ENCODE measurements around the gene RNF111. TPM values are rescaled to one million over a fixed set of nuclear protein-coding genes. Genes with fewer than 3 reads are reported as not detected.
"Not testable (repeated sequence)": the region's sequence is repeated elsewhere in the genome, so short reads cannot be mapped to it uniquely, and the experiment has no call there.

The RNF111 gene
- polyA plus RNA-seq, 6 donors from 2014 or later: 17.0 to 28.5 (median 25.4) TPM

- peak overlapping the region; percentile 94 to 100 (median 98) for H3K27ac Mint-ChIP-seq
- ATAC-seq (ENCODE audit: low read depth in 2 of 2) (no peak), DNase-seq (no peak)
- H3K36me3 Mint-ChIP-seq: no peaks in the 10 kb centered on the region
- peaks cover 9 to 18% (median 16%) of the 10 kb centered on the region in 3 donors for H3K4me1 Mint-ChIP-seq
- H3K4me3 Mint-ChIP-seq: peak overlapping the region; percentile 85 to 99 (median 95)
- H3K27me3 Mint-ChIP-seq: no peaks in the 10 kb centered on the region
- H3K9me3 Mint-ChIP-seq: no peaks in the 10 kb centered on the region
Observed at GRCh38 chr15:59104602-59104911, 117.1 kb downstream of the RNF111 start.

- Mint-ChIP-seq H3K4me3 (peak within 1 kb of the TSS; percentile 85 to 99 (median 95)), H3K36me3 (no peaks in the 10 kb centered on the region), H3K27me3 (no peaks in the 10 kb centered on the region), H3K9me3 (no peaks in the 10 kb centered on the region), H3K27ac (peak within 1 kb of the TSS; percentile 94 to 100 (median 98)), H3K4me1 (peaks cover 9 to 18% (median 16%) of the 10 kb centered on the region in 3 donors)
- ATAC-seq (ENCODE audit: low read depth in 2 of 2) (peak; percentile 99 to 100), DNase-seq (peak; percentile 85)
Observed at GRCh38 chr15:59104912-59105732, 117.7 kb downstream of the RNF111 start, which contains the start of gene CCNB2. TSS of gene CCNB2 (plus strand) at chr15:59105146. CDS start at chr15:59105269, 123 bp downstream.

- DNase-seq (no peak), ATAC-seq (ENCODE audit: low read depth in 2 of 2) (no peak)
- Mint-ChIP-seq H3K36me3 (no peaks in the 10 kb centered on the region), H3K9me3 (no peaks in the 10 kb centered on the region), H3K27me3 (no peaks in the 10 kb centered on the region), H3K27ac (no peak overlapping the region), H3K4me1 (peaks cover 9 to 18% (median 16%) of the 10 kb centered on the region in 3 donors), H3K4me3 (peak overlapping the region; percentile 15 to 99 (median 94))
Observed at GRCh38 chr15:59105854-59106253, 118.4 kb downstream of the RNF111 start.

GRCh38 chr15:59111251-59111650 is 123.8 kb downstream of the RNF111 start:
- Mint-ChIP-seq H3K27ac (no peak overlapping the region), H3K36me3 (no peaks in the 10 kb centered on the region), H3K4me3 (no peak overlapping the region), H3K9me3 (no peaks in the 10 kb centered on the region), H3K27me3 (no peaks in the 10 kb centered on the region), H3K4me1 (no peaks in the 10 kb centered on the region)
- ATAC-seq (ENCODE audit: low read depth in 2 of 2) (no peak), DNase-seq (no peak)

GRCh38 chr15:59115047-59115446 is 127.6 kb downstream of the RNF111 start:
- ATAC-seq (ENCODE audit: low read depth in 2 of 2) (no peak), DNase-seq (no peak)
- peak overlapping the region in 1 of 6 donors; percentile 58 for H3K27ac Mint-ChIP-seq
- no peaks in the 10 kb centered on the region for H3K9me3 Mint-ChIP-seq
- no peaks in the 10 kb centered on the region for H3K36me3 Mint-ChIP-seq
- no peaks in the 10 kb centered on the region for H3K27me3 Mint-ChIP-seq
- peaks cover 5 to 14% (median 8%) of the 10 kb centered on the region in 3 donors for H3K4me1 Mint-ChIP-seq
- H3K4me3 Mint-ChIP-seq: no peak overlapping the region

- no peak for DNase-seq
Observed at GRCh38 chr15:59116141-59116540, 128.7 kb downstream of the RNF111 start.

GRCh38 chr15:59116771-59117170 is 129.3 kb downstream of the RNF111 start:
- H3K4me3 Mint-ChIP-seq: no peak overlapping the region
- no peak for ATAC-seq (ENCODE audit: low read depth in 2 of 2)
- no peaks in the 10 kb centered on the region for H3K36me3 Mint-ChIP-seq
- peaks cover 5 to 14% (median 8%) of the 10 kb centered on the region in 3 donors for H3K4me1 Mint-ChIP-seq
- no peaks in the 10 kb centered on the region for H3K27me3 Mint-ChIP-seq
- no peaks in the 10 kb centered on the region for H3K9me3 Mint-ChIP-seq
- DNase-seq: no peak
- H3K27ac Mint-ChIP-seq: no peak overlapping the region

More at GRCh38 chr15:59116141-59116540, 128.7 kb downstream of the RNF111 start:
- Mint-ChIP-seq H3K4me3 (no peak overlapping the region), H3K36me3 (no peaks in the 10 kb centered on the region), H3K27me3 (no peaks in the 10 kb centered on the region), H3K9me3 (no peaks in the 10 kb centered on the region), H3K27ac (no peak overlapping the region), H3K4me1 (peaks cover 5 to 14% (median 8%) of the 10 kb centered on the region in 3 donors)
- ATAC-seq (ENCODE audit: low read depth in 2 of 2): no peak

GRCh38 chr15:59119625-59120024 is 132.2 kb downstream of the RNF111 start:
- DNase-seq (no peak), ATAC-seq (ENCODE audit: low read depth in 2 of 2) (no peak)
- Mint-ChIP-seq H3K27ac (no peak overlapping the region), H3K36me3 (no peaks in the 10 kb centered on the region), H3K9me3 (no peaks in the 10 kb centered on the region), H3K4me1 (peaks cover 5 to 14% (median 12%) of the 10 kb centered on the region in 3 donors), H3K4me3 (no peak overlapping the region), H3K27me3 (no peaks in the 10 kb centered on the region)

- Mint-ChIP-seq H3K27me3 (no peaks in the 10 kb centered on the region), H3K4me1 (peaks cover 5 to 14% (median 12%) of the 10 kb centered on the region in 3 donors), H3K4me3 (no peak overlapping the region), H3K9me3 (peaks cover 0 to under 1% (median 0%) of the 10 kb centered on the region in 7 donors), H3K27ac (no peak overlapping the region), H3K36me3 (no peaks in the 10 kb centered on the region)
- DNase-seq (no peak), ATAC-seq (ENCODE audit: low read depth in 2 of 2) (no peak)
Observed at GRCh38 chr15:59120937-59121336, 133.5 kb downstream of the RNF111 start.

- peaks cover 7 to 21% (median 10%) of the 10 kb centered on the region in 7 donors for H3K9me3 Mint-ChIP-seq
- H3K36me3 Mint-ChIP-seq: peaks cover 0 to 10% of the 10 kb centered on the region in 2 donors
- ATAC-seq (ENCODE audit: low read depth in 2 of 2) (no peak), DNase-seq (no peak)
- no peaks in the 10 kb centered on the region for H3K27me3 Mint-ChIP-seq
- H3K4me1 Mint-ChIP-seq: peaks cover 19 to 24% (median 20%) of the 10 kb centered on the region in 3 donors
- peak overlapping the region in 5 of 6 donors; percentile 13 to 73 (median 34) for H3K27ac Mint-ChIP-seq
- no peak overlapping the region for H3K4me3 Mint-ChIP-seq
Observed at GRCh38 chr15:59124261-59124660, 136.8 kb downstream of the RNF111 start.

- Mint-ChIP-seq H3K36me3 (peaks cover 5 to 19% of the 10 kb centered on the region in 2 donors), H3K27ac (peak overlapping the region in 2 of 6 donors; percentile 51 to 88), H3K9me3 (peaks cover 7 to 32% (median 20%) of the 10 kb centered on the region in 7 donors), H3K4me1 (peaks cover 19 to 27% (median 25%) of the 10 kb centered on the region in 3 donors)
- DNase-seq; ATAC-seq (ENCODE audit: low read depth in 2 of 2); H3K4me3 Mint-ChIP-seq; H3K27me3 Mint-ChIP-seq: not testable (repeated sequence)
Observed at GRCh38 chr15:59125683-59126082, 138.2 kb downstream of the RNF111 start.

GRCh38 chr15:59127255-59127654 is 139.8 kb downstream of the RNF111 start:
- peak; percentile 19 for DNase-seq
- Mint-ChIP-seq H3K9me3 (peaks cover 7 to 32% (median 20%) of the 10 kb centered on the region in 7 donors), H3K27ac (peak overlapping the region in 4 of 6 donors; percentile 3 to 82 (median 58)), H3K4me1 (peaks cover 19 to 27% (median 25%) of the 10 kb centered on the region in 3 donors), H3K4me3 (peak overlapping the region in 1 of 8 donors; percentile 3), H3K36me3 (peaks cover 5 to 19% of the 10 kb centered on the region in 2 donors)
- not testable (repeated sequence) for H3K27me3 Mint-ChIP-seq; ATAC-seq (ENCODE audit: low read depth in 2 of 2)

GRCh38 chr15:59131456-59131855 is 144.0 kb downstream of the RNF111 start:
- Mint-ChIP-seq H3K4me1 (peaks cover 16 to 27% (median 25%) of the 10 kb centered on the region in 3 donors), H3K36me3 (peaks cover 19 to 27% of the 10 kb centered on the region in 2 donors), H3K9me3 (peaks cover 7 to 30% (median 15%) of the 10 kb centered on the region in 7 donors), H3K27ac (no peak overlapping the region), H3K4me3 (peak overlapping the region in 1 of 8 donors; percentile 56), H3K27me3 (no peaks in the 10 kb centered on the region)
- ATAC-seq (ENCODE audit: low read depth in 2 of 2) (no peak), DNase-seq (no peak)
